Small intestine (tissue), 7 donors: ENCODE measurements around the gene C12orf75. TPM values are rescaled to one million over a fixed set of nuclear protein-coding genes. Genes with fewer than 3 reads are reported as not detected.
"Not testable (repeated sequence)": the region's sequence is repeated elsewhere in the genome, so short reads cannot be mapped to it uniquely, and the experiment has no call there.

Experiments
- DNase-seq, 2 donors: peaks; one replicate each; pipeline versions ENCODE4 v3.0.0 to v3.0.0-alpha.2; 2013
- FAIRE-seq: peaks from 2 replicates; lab custom pipeline; 2012; peaks lifted over from hg19 to GRCh38; lab: Jason Lieb, UNC
- H3K27ac ChIP-seq, 3 donors: one replicate each; pipeline ENCODE4 v1.5.1; 2013; ENCODE audit warnings: low read length in 2 of 3, mild to moderate bottlenecking in 2 of 3, control low read depth in 1 of 3, inconsistent platforms in 1 of 3, low read depth in 1 of 3, moderate library complexity in 1 of 3
- H3K27me3 ChIP-seq, 3 donors: one replicate each; pipeline ENCODE4 v1.6.1; 2013; ENCODE audit warnings: low read length in 3 of 3, inconsistent platforms in 1 of 3; ENCODE audit not compliant: control insufficient read depth in 3 of 3, insufficient read depth in 3 of 3
- H3K36me3 ChIP-seq, 3 donors: one replicate each; pipeline ENCODE4 v1.6.1; 2013; ENCODE audit warnings: low read length in 3 of 3, inconsistent platforms in 1 of 3, low read depth in 1 of 3, mild to moderate bottlenecking in 1 of 3, moderate library complexity in 1 of 3; ENCODE audit not compliant: control insufficient read depth in 3 of 3, insufficient read depth in 2 of 3
- H3K4me1 ChIP-seq, 3 donors: one replicate each; pipeline ENCODE4 v1.6.1; 2013; ENCODE audit warnings: low read length in 2 of 3, inconsistent platforms in 1 of 3, low read depth in 1 of 3, mild to moderate bottlenecking in 1 of 3, moderate library complexity in 1 of 3; ENCODE audit not compliant: control insufficient read depth in 3 of 3, insufficient read depth in 2 of 3
- H3K4me3 ChIP-seq, 3 donors: one replicate each; pipeline ENCODE4 v1.5.1; 2013; ENCODE audit warnings: low read length in 3 of 3, control low read depth in 1 of 3, inconsistent platforms in 1 of 3, low read depth in 1 of 3, mild to moderate bottlenecking in 1 of 3, moderate library complexity in 1 of 3
- H3K9me3 ChIP-seq, 2 donors: one replicate each; pipeline ENCODE4 v1.6.1; 2013; ENCODE audit warnings: low read depth in 1 of 2, low read length in 1 of 2; ENCODE audit not compliant: control insufficient read depth in 2 of 2, insufficient read depth in 1 of 2
- WGBS, 3 donors: extraction: QIAGEN DNeasy Blood & Tissue Kit; methylation state at CpG; one replicate each; pipeline ENCODE4 v1.1.7; 2013; 5-methylcytosine and 5-hydroxymethylcytosine counted together
- polyA plus RNA-seq, 4 donors: library from polyadenylated mRNA; stranded (reverse) in 3 of 4; unstranded in 1 of 4; fragments of 200-250 nt in 3 of 4; fragments of 120-200 nt in 1 of 4; gene quantifications; one replicate each; pipeline versions ENCODE4 v1.2.1 to v1.2.3, GENCODE V29; 2013
- donor health status: healthy with polysubstance abuse.
- donor health status: control.
- donor health status: control.
- donor health status: Bipolar disorder and iron deficiency.
- donor health status: healthy.

Gene C12orf75
- polyA plus RNA-seq, 4 donors: 14.2 to 44.7 (median 36.0) TPM

GRCh38 chr12:105313755-105314154, 16.7 kb upstream of the C12orf75 start:
- Histone ChIP-seq H3K9me3 (peaks cover 0 to 17% of the 10 kb centered on the region in 2 donors), H3K4me1 (peaks cover 0 to 29% (median 1%) of the 10 kb centered on the region in 3 donors)
- H3K36me3 ChIP-seq, H3K4me3 ChIP-seq, H3K27me3 ChIP-seq, H3K27ac ChIP-seq, DNase-seq, FAIRE-seq: not testable (repeated sequence)
- 92 to 95% (median 94%) methylated on average over 8 of the region's 8 CpGs for WGBS, 3 donors

GRCh38 chr12:105315130-105315529, 15.4 kb upstream of the C12orf75 start:
- FAIRE-seq: no peak
- peaks cover 0 to 43% (median 1%) of the 10 kb centered on the region in 3 donors for H3K4me1 ChIP-seq
- WGBS, 3 donors: 75 to 84% (median 79%) methylated on average over 2 of the region's 2 CpGs
- DNase-seq: no peak
- peaks cover 0 to 8% of the 10 kb centered on the region in 2 donors for H3K9me3 ChIP-seq
- H3K4me3 ChIP-seq: no peak overlapping the region
- H3K27ac ChIP-seq: no peak overlapping the region
- H3K27me3 ChIP-seq: no peaks in the 10 kb centered on the region
- H3K36me3 ChIP-seq: no peaks in the 10 kb centered on the region

- 83 to 94% (median 89%) methylated on average over 6 of the region's 6 CpGs for WGBS, 3 donors
- no peaks in the 10 kb centered on the region for H3K27me3 ChIP-seq
Observed at GRCh38 chr12:105315726-105316125, 14.8 kb upstream of the C12orf75 start.

GRCh38 chr12:105316931-105317852, 13.3 kb upstream of the C12orf75 start:
- Histone ChIP-seq H3K27ac (peak overlapping the region in 2 of 3 donors; percentile 75 to 88), H3K36me3 (no peaks in the 10 kb centered on the region), H3K9me3 (peaks cover 0 to 8% of the 10 kb centered on the region in 2 donors), H3K27me3 (no peaks in the 10 kb centered on the region), H3K4me1 (peaks cover 0 to 59% (median 3%) of the 10 kb centered on the region in 3 donors), H3K4me3 (no peak overlapping the region)
- FAIRE-seq (no peak), DNase-seq (peak in 1 of 2 donors; percentile 32)
- WGBS, 3 donors: 68 to 81% (median 79%) methylated on average over 4 of the region's 4 CpGs

More at GRCh38 chr12:105315726-105316125, 14.8 kb upstream of the C12orf75 start:
- Histone ChIP-seq H3K4me3 (no peak overlapping the region), H3K4me1 (peaks cover 0 to 45% (median 1%) of the 10 kb centered on the region in 3 donors), H3K36me3 (no peaks in the 10 kb centered on the region), H3K9me3 (peaks cover 0 to 8% of the 10 kb centered on the region in 2 donors), H3K27ac (no peak overlapping the region)
- FAIRE-seq (no peak), DNase-seq (no peak)

- FAIRE-seq: peak; percentile 88
Observed at GRCh38 chr12:105317942-105318621, 12.4 kb upstream of the C12orf75 start.

GRCh38 chr12:105318651-105319483, 11.6 kb upstream of the C12orf75 start:
- FAIRE-seq: no peak
- peak overlapping the region in 2 of 3 donors; percentile 58 to 59 for H3K27ac ChIP-seq
- WGBS, 3 donors: 68 to 87% (median 76%) methylated on average over 2 of the region's 2 CpGs

More at GRCh38 chr12:105317942-105318621, 12.4 kb upstream of the C12orf75 start:
- 23 to 68% (median 31%) methylated on average over 3 of the region's 3 CpGs for WGBS, 3 donors
- H3K4me3 ChIP-seq: no peak overlapping the region
- H3K9me3 ChIP-seq: peaks cover 0 to 8% of the 10 kb centered on the region in 2 donors
- peaks cover 0 to 68% (median 3%) of the 10 kb centered on the region in 3 donors for H3K4me1 ChIP-seq
- H3K27ac ChIP-seq: peak overlapping the region in 2 of 3 donors; percentile 59 to 88
- H3K36me3 ChIP-seq: no peaks in the 10 kb centered on the region
- H3K27me3 ChIP-seq: no peaks in the 10 kb centered on the region
- peak; percentile 91 to 94 for DNase-seq

GRCh38 chr12:105319691-105320209, 10.7 kb upstream of the C12orf75 start:
- DNase-seq: peak in 1 of 2 donors; percentile 25
- FAIRE-seq: no peak
- Histone ChIP-seq H3K4me1 (peaks cover 0 to 69% (median 3%) of the 10 kb centered on the region in 3 donors), H3K27ac (no peak overlapping the region), H3K36me3 (no peaks in the 10 kb centered on the region), H3K9me3 (no peaks in the 10 kb centered on the region), H3K4me3 (no peak overlapping the region), H3K27me3 (no peaks in the 10 kb centered on the region)
- 86 to 92% (median 90%) methylated on average over 8 of the region's 8 CpGs for WGBS, 3 donors

More at GRCh38 chr12:105318651-105319483, 11.6 kb upstream of the C12orf75 start:
- H3K27me3 ChIP-seq: no peaks in the 10 kb centered on the region
- no peak overlapping the region for H3K4me3 ChIP-seq
- peaks cover 0 to 5% of the 10 kb centered on the region in 2 donors for H3K9me3 ChIP-seq
- peaks cover 0 to 69% (median 3%) of the 10 kb centered on the region in 3 donors for H3K4me1 ChIP-seq
- H3K36me3 ChIP-seq: no peaks in the 10 kb centered on the region
- no peak for DNase-seq
